Fibroblast of lung (primary cell): ENCODE data around the gene CHEK1. TPM values are rescaled to one million over a fixed set of nuclear protein-coding genes. Genes with fewer than 3 reads are reported as not detected.

Experiments used
- DNase-seq, 2 donors: peaks; one replicate each; pipeline versions ENCODE4 v3.0.0 to v3.0.0-alpha.2; 2010; ENCODE audit warnings: low read depth in 2 of 2
- H2AFZ ChIP-seq: 2 replicates; pipeline ENCODE4 v1.5.1; 2012; ENCODE audit warnings: low read length, control low read depth, inconsistent platforms
- H3K27ac ChIP-seq: 2 replicates; pipeline ENCODE4 v1.5.1; 2011; ENCODE audit warnings: low read length, control low read depth; ENCODE audit not compliant: insufficient read depth
- H3K27me3 ChIP-seq: 2 replicates; pipeline ENCODE4 v1.5.1; 2011; ENCODE audit warnings: mild to moderate bottlenecking, low read length; ENCODE audit not compliant: control insufficient read depth, insufficient read depth
- H3K36me3 ChIP-seq: 2 replicates; pipeline ENCODE4 v1.5.1; 2011; ENCODE audit warnings: low read length; ENCODE audit not compliant: control insufficient read depth, insufficient read depth
- H3K4me1 ChIP-seq: 2 replicates; pipeline ENCODE4 v1.5.1; 2011; ENCODE audit warnings: low read length; ENCODE audit not compliant: control insufficient read depth, insufficient read depth; ENCODE audit errors: extremely low read depth
- H3K4me2 ChIP-seq: 2 replicates; pipeline ENCODE4 v1.5.1; 2011; ENCODE audit warnings: low read length, control low read depth; ENCODE audit not compliant: insufficient read depth; ENCODE audit errors: extremely low read depth
- H3K4me3 ChIP-seq, 4 experiments: fragments of 200-600 bp in 1 of 4; sonication (generic) in 1 of 4; replicated peaks in 1 of 4; 2 replicates each; pipeline ENCODE4 v1.5.1; 2011 to 2016; ENCODE audit warnings: low read length in 4 of 4, low read depth in 3 of 4, mild to moderate bottlenecking in 3 of 4, control low read depth in 2 of 4, inconsistent platforms in 1 of 4, mixed read lengths in 1 of 4; ENCODE audit not compliant: insufficient read depth in 1 of 4; ENCODE audit errors: control extremely low read depth in 1 of 4
- H3K79me2 ChIP-seq: 2 replicates; pipeline ENCODE4 v1.5.1; 2012; ENCODE audit warnings: mild to moderate bottlenecking, low read length, inconsistent platforms; ENCODE audit not compliant: control insufficient read depth, insufficient read depth
- H3K9ac ChIP-seq: 2 replicates; pipeline ENCODE4 v1.5.1; 2011; ENCODE audit warnings: mild to moderate bottlenecking, low read length, control low read depth; ENCODE audit not compliant: insufficient read depth
- H3K9me3 ChIP-seq: 2 replicates; pipeline ENCODE4 v1.5.1; 2012; ENCODE audit warnings: low read depth, low read length; ENCODE audit not compliant: control insufficient read depth, insufficient read depth
- H4K20me1 ChIP-seq: 2 replicates; pipeline ENCODE4 v1.5.1; 2011; ENCODE audit warnings: low read length; ENCODE audit not compliant: control insufficient read depth, insufficient read depth; ENCODE audit errors: extremely low read depth
- CTCF ChIP-seq, 2 donors: IDR thresholded peaks in 1 of 2; conservative IDR thresholded peaks in 1 of 2; 1 replicate in 1 of 2; 2 replicates in 1 of 2; pipeline ENCODE4 v1.5.1; 2011 to 2012; ENCODE audit warnings: low read length in 2 of 2, control low read depth in 1 of 2, inconsistent platforms in 1 of 2, low read depth in 1 of 2, mild to moderate bottlenecking in 1 of 2
- EZH2 ChIP-seq: IDR thresholded peaks from 2 replicates; pipeline ENCODE4 v1.5.1; 2012; ENCODE audit warnings: low read length, control low read depth, mild to moderate bottlenecking; ENCODE audit errors: missing control alignments
- polyA plus RNA-seq, 2 donors: library from polyadenylated mRNA; depleted of rRNA in 1 of 2; stranded (reverse) in 1 of 2; unstranded in 1 of 2; fragments of >200 nt; gene quantifications; 2 replicates each; pipeline ENCODE4 v1.2.1, GENCODE V29; 2011 to 2012; ENCODE audit warnings: missing spikeins in 1 of 2
- total RNA-seq: library from RNA; depleted of rRNA; stranded (reverse); fragments of >200 nt; gene quantifications from 2 replicates; pipeline ENCODE4 v1.2.1, GENCODE V29; 2014

Gene CHEK1
- total and polyA plus RNA-seq, 2 donors (not counting 1 experiment from before 2014, with no cell fraction given): 28.3 to 39.5 TPM

GRCh38 chr11:125688066-125688465 is 63.1 kb downstream of the CHEK1 start:
- DNase-seq: no peak
- no peak overlapping the region for H3K4me3 ChIP-seq
- H2AFZ ChIP-seq: no peak overlapping the region
- H3K36me3 ChIP-seq: no peaks in the 10 kb centered on the region
- no peak overlapping the region for H3K9ac ChIP-seq
- no peak overlapping the region for H3K27ac ChIP-seq
- H3K9me3 ChIP-seq: no peaks in the 10 kb centered on the region
- H4K20me1 ChIP-seq: no peaks in the 10 kb centered on the region
- no peak overlapping the region for H3K4me2 ChIP-seq
- H3K79me2 ChIP-seq: no peaks in the 10 kb centered on the region
- TF ChIP-seq EZH2 (no peak), CTCF (conservative IDR thresholded peaks at IDR 0.05 in 1 of 2, IDR thresholded peaks at IDR 0.05 in 1 of 2; ENCODE audit: low read depth in 1 of 2, low read length in 2 of 2) (no peak)
- no peaks in the 10 kb centered on the region for H3K4me1 ChIP-seq
- H3K27me3 ChIP-seq: no peaks in the 10 kb centered on the region

- no peak for DNase-seq
- no peak overlapping the region for H3K4me2 ChIP-seq
- no peaks in the 10 kb centered on the region for H3K79me2 ChIP-seq
- H3K4me3 ChIP-seq: no peak overlapping the region
- no peaks in the 10 kb centered on the region for H3K9me3 ChIP-seq
- no peak for TF ChIP-seq CTCF (conservative IDR thresholded peaks at IDR 0.05 in 1 of 2, IDR thresholded peaks at IDR 0.05 in 1 of 2; ENCODE audit: low read depth in 1 of 2, low read length in 2 of 2)
- TF ChIP-seq EZH2: no peak
- H3K27me3 ChIP-seq: no peaks in the 10 kb centered on the region
- no peak overlapping the region for H2AFZ ChIP-seq
- no peak overlapping the region for H3K27ac ChIP-seq
- no peaks in the 10 kb centered on the region for H3K4me1 ChIP-seq
- H3K36me3 ChIP-seq: no peaks in the 10 kb centered on the region
- H4K20me1 ChIP-seq: no peaks in the 10 kb centered on the region
- no peak overlapping the region for H3K9ac ChIP-seq
Observed at GRCh38 chr11:125688632-125689031, 63.7 kb downstream of the CHEK1 start.

- H3K79me2 ChIP-seq: no peaks in the 10 kb centered on the region
- TF ChIP-seq CTCF (conservative IDR thresholded peaks at IDR 0.05 in 1 of 2, IDR thresholded peaks at IDR 0.05 in 1 of 2; ENCODE audit: low read depth in 1 of 2, low read length in 2 of 2) (no peak), EZH2 (no peak)
- H4K20me1 ChIP-seq: no peaks in the 10 kb centered on the region
- no peaks in the 10 kb centered on the region for H3K36me3 ChIP-seq
- no peak for DNase-seq
- H3K9me3 ChIP-seq: no peaks in the 10 kb centered on the region
- H3K27ac ChIP-seq: no peak overlapping the region
- H3K4me2 ChIP-seq: no peak overlapping the region
- H3K9ac ChIP-seq: no peak overlapping the region
- H2AFZ ChIP-seq: no peak overlapping the region
- H3K4me1 ChIP-seq: no peaks in the 10 kb centered on the region
- H3K4me3 ChIP-seq: no peak overlapping the region
- H3K27me3 ChIP-seq: no peaks in the 10 kb centered on the region
Observed at GRCh38 chr11:125689274-125689859, 64.4 kb downstream of the CHEK1 start.
